Measurements from ENCODE around the gene COL16A1.

DNA sequence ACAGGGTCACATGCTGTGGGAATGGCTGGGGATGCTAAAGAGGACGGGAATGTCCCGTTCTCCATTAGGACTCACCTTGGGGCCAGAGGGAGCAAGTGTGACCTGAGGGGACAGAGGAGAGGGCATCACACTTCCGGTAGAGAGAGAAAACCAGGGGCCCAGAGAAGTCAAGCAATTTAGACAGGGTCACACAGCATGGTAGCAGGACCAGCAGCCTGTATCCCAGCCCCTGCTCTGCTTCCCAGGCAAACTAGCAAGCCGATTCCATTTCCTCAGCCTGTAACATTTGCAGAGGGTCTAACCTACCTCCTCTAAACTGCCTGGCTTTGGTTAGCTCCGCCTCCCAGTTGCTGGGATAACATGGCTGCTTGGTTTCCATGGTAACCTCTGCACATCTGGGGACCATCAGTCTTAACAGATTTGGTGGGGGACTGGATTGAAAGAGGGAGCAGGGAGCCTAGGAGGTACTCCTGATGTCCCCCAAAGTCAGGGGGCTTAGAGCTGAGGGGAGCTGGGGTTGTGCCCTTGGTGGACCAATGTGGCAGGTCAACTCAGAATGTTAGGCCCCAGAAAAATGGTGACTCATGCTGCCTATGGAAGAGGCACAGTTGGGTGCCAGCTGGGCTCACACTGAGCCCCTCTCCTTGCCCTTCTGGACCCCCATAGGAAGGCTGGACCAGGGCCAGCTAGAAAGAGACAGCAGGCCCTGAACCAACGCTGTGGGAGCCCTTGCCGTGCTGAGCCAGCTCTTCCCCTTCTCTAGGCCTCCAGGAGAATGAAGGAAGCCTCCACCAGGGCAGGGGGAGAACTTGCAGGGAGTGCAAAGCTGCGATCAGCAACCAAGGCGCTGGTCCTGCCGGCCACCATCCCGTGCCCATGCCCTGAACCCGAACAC is 9.5 kb downstream of the COL16A1 start:
- TF ChIP-seq, protein P1, sequence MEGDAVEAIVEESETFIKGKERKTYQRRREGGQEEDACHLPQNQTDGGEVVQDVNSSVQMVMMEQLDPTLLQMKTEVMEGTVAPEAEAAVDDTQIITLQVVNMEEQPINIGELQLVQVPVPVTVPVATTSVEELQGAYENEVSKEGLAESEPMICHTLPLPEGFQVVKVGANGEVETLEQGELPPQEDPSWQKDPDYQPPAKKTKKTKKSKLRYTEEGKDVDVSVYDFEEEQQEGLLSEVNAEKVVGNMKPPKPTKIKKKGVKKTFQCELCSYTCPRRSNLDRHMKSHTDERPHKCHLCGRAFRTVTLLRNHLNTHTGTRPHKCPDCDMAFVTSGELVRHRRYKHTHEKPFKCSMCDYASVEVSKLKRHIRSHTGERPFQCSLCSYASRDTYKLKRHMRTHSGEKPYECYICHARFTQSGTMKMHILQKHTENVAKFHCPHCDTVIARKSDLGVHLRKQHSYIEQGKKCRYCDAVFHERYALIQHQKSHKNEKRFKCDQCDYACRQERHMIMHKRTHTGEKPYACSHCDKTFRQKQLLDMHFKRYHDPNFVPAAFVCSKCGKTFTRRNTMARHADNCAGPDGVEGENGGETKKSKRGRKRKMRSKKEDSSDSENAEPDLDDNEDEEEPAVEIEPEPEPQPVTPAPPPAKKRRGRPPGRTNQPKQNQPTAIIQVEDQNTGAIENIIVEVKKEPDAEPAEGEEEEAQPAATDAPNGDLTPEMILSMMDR (IDR thresholded peaks at IDR 0.05; ENCODE audit: borderline replicate concordance, extremely low read depth, low read length, poor library complexity, severe bottlenecking): no peak
- no peak for TF ChIP-seq EZH2 (IDR thresholded peaks at IDR 0.05; ENCODE audit: borderline replicate concordance, low read depth, low read length, severe bottlenecking)
